ENCODE measurements around the gene NAT16. TPM values are rescaled to one million over a fixed set of nuclear protein-coding genes. Genes with fewer than 3 reads are reported as not detected.

The NAT16 gene
- total and polyA plus RNA-seq, 2 of the 13 experiments (the other 11 are each of a cell fraction or from before 2014, with no cell fraction given), result 0.04 TPM; not detected in 1

DNA sequence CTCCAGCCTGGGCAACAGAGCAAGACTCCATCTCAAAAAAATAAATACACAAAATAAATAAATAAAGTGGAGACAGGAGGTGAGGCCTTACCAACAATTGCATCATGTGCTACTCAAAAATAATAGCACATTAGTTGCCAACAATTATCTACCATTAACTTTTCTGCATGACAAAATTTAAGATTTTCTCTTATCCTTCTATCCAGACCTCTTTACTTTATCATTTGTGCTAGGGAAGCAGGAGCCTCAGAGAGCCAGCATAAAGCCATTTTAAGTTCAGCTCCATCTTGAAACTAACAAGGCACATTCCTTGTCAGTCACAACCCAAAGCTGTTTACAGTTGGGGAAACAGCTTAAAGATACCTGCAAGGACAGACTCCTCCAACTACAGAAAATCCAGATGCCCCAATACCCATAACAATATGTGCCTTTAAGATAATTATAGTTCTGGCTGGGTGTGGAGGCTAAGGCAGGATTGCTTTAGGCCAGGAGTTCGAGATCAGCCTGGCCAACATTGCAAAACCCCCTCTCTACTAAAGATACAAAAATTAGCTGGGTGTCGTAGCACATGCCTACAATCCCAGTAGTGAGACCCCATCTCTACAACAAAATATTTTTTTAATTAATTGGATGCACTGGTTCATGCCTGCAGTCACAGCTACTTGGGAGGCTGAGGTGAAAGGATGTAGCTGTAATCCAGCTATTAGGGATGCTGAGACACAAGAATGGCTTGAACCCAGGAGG, 28.0 kb downstream of the NAT16 start:
- H3K4me3 ChIP-seq (replicated peaks in 1 of 3; ENCODE audit: insufficient read depth in 1 of 3, low read depth in 2 of 3, low read length in 3 of 3), result no peak overlapping the region
- peaks cover 12% of the 10 kb centered on the region for H3K4me1 ChIP-seq (ENCODE audit: insufficient read depth, low read length)
- H3K9ac ChIP-seq (ENCODE audit: insufficient read depth, low read depth, low read length), result no peak overlapping the region
- no peak for FAIRE-seq
- H3K27ac ChIP-seq (ENCODE audit: extremely low read length, insufficient read depth, low read length), result no peak overlapping the region
- peaks cover 0 to 3% of the 10 kb centered on the region in 2 experiments; a peak in 2 of 5 replicates for H3K36me3 ChIP-seq (replicated peaks in 1 of 2; ENCODE audit: control insufficient read depth in 1 of 2, insufficient read depth in 2 of 2, low read length in 2 of 2)
- H3K27me3 ChIP-seq (ENCODE audit: control insufficient read depth in 1 of 2, insufficient read depth in 2 of 2, low read length in 2 of 2), result peaks cover 0 to 6% of the 10 kb centered on the region in 2 experiments; a peak in 2 of 5 replicates
- H3K9me3 ChIP-seq (ENCODE audit: low read length), result no peaks in the 10 kb centered on the region
- no peak for ATAC-seq
- intact Hi-C loops (cut with micrococcal nuclease; ENCODE audit: unreplicated experiment) (no loop called here), in situ Hi-C loops (cut with HindIII; ENCODE audit: extremely low pct_ligation_motif_present, low pct_unique_long_range_greater_than_20kb) (no loop called here)
- no peak for DNase-seq (ENCODE audit: low spot score)
- 36% methylated on average over 2 of the region's 2 CpGs for WGBS (ENCODE audit: low lambda C conversion rate)
- BruUV-seq (replicated peaks), result no TSS peak
- ChIA-PET POLR2A (no interaction called here), CTCF (ENCODE audit: low intra/inter-chr PET ratio, low total read pairs) (no interaction called here)
- H4K20me1 ChIP-seq (ENCODE audit: insufficient read depth, low read length), result no peaks in the 10 kb centered on the region
- TF ChIP-seq CEBPB (IDR thresholded peaks at IDR 0.05; ENCODE audit: borderline replicate concordance, low read depth, low read length), result peak; percentile 15; the same call in 1 of the 2 replicates
- TF ChIP-seq DNMT3B (CRISPR knock-in tag; conservative IDR thresholded peaks at IDR 0.05), result no peak
- no peak for TF ChIP-seq ETV5 (CRISPR knock-in tag; IDR thresholded peaks at IDR 0.05; ENCODE audit: borderline replicate concordance)
- no peak overlapping the region for H2AFZ ChIP-seq (ENCODE audit: low read length)
- no peak overlapping the region for H3K4me2 ChIP-seq (ENCODE audit: low read depth, low read length)
- peaks cover 8% of the 10 kb centered on the region for H3K79me2 ChIP-seq (ENCODE audit: insufficient read depth, low read length)

GRCh38 chr7:101140746-101141382, 39.2 kb downstream of the NAT16 start:
- no peaks in the 10 kb centered on the region for H3K9me3 ChIP-seq (ENCODE audit: low read length)
- DNase-seq (ENCODE audit: low spot score) (no peak), ATAC-seq (no peak), FAIRE-seq (no peak)
- ChIA-PET CTCF (ENCODE audit: low intra/inter-chr PET ratio, low total read pairs) (no interaction called here), POLR2A (interaction anchor here (0.6 to 1.7 kb wide), 4 partner anchors 14 to 108 kb away, joined by 3 to 9 read pairs (median 4); partner anchors contain the start of gene SERPINE1)
- no TSS peak for BruUV-seq (replicated peaks)
- peak; percentile 19; the same call in 1 of the 2 replicates for TF ChIP-seq BHLHE40 (IDR thresholded peaks at IDR 0.05; ENCODE audit: low read length)
- TF ChIP-seq TRIM24 (CRISPR knock-in tag; IDR thresholded peaks at IDR 0.05), result no peak
- H3K4me2 ChIP-seq (ENCODE audit: low read depth, low read length), result no peak overlapping the region
- peaks cover 23% of the 10 kb centered on the region for H3K4me1 ChIP-seq (ENCODE audit: insufficient read depth, low read length)
- no peak overlapping the region for H2AFZ ChIP-seq (ENCODE audit: low read length)
- in situ Hi-C loops (cut with HindIII; ENCODE audit: extremely low pct_ligation_motif_present, low pct_unique_long_range_greater_than_20kb) (loop anchor here (5.0 kb wide), 2 partner anchors 51 to 151 kb away; no protein-coding TSS in a partner anchor), intact Hi-C loops (cut with micrococcal nuclease; ENCODE audit: unreplicated experiment) (no loop called here)
- H3K27ac ChIP-seq (ENCODE audit: extremely low read length, insufficient read depth, low read length), result no peak overlapping the region
- no peak overlapping the region for H3K4me3 ChIP-seq (replicated peaks in 1 of 3; ENCODE audit: insufficient read depth in 1 of 3, low read depth in 2 of 3, low read length in 3 of 3)
- no peak overlapping the region for H3K9ac ChIP-seq (ENCODE audit: insufficient read depth, low read depth, low read length)
- 34% methylated on average over 4 of the region's 4 CpGs for WGBS (ENCODE audit: low lambda C conversion rate)
- H4K20me1 ChIP-seq (ENCODE audit: insufficient read depth, low read length), result peaks cover 15% of the 10 kb centered on the region; the same call in 1 of the 2 replicates
- 0 out of 5 replicates have a peak, but pooled peaks cover 0 to under 1% of the 10 kb centered on the region in 2 experiments for H3K27me3 ChIP-seq (ENCODE audit: control insufficient read depth in 1 of 2, insufficient read depth in 2 of 2, low read length in 2 of 2)
- peaks cover 3 to 13% of the 10 kb centered on the region in 2 experiments; a peak in 4 of 5 replicates for H3K36me3 ChIP-seq (replicated peaks in 1 of 2; ENCODE audit: control insufficient read depth in 1 of 2, insufficient read depth in 2 of 2, low read length in 2 of 2)
- no peaks in the 10 kb centered on the region for H3K79me2 ChIP-seq (ENCODE audit: insufficient read depth, low read length)
